A673 (cell line): Measurements from ENCODE around the gene ZNF205. TPM values are rescaled to one million over a fixed set of nuclear protein-coding genes. Genes with fewer than 3 reads are reported as not detected.

Experiments
- BruUV-seq: library from RNA; stranded (reverse); fragments of 400-500 nt; replicated peaks from 2 replicates; lab custom pipeline; 2021; lab: Mats Ljungman, UMichigan
- CTCF ChIA-PET: fragments of 300-600 bp; sonication (Branson Sonifier 250); formaldehyde crosslinking; loops from one replicate; lab custom pipeline; 2022; ENCODE audit warnings: antibody characterized with exemption; lab: Charles Lee
- POLR2A ChIA-PET: fragments of 300-600 bp; sonication (Branson Sonifier 250); formaldehyde crosslinking; loops from one replicate; lab custom pipeline; 2022; ENCODE audit warnings: antibody characterized with exemption; ENCODE audit not compliant: low non-redundant PET; lab: Charles Lee
- DNase-seq: peaks from one replicate; pipeline ENCODE4 v3.0.0-alpha.2; 2015; ENCODE audit warnings: low spot score
- H3K27ac ChIP-seq: fragments of 200-600 bp; sonication (generic); 2 replicates; pipeline ENCODE4 v1.5.1; 2016; ENCODE audit warnings: mixed run types, low read depth, mild to moderate bottlenecking, mixed read lengths, antibody characterized with exemption, low read length; ENCODE audit not compliant: poor library complexity, severe bottlenecking
- H3K27me3 ChIP-seq: fragments of 200-600 bp; sonication (generic); replicated peaks from 2 replicates; pipeline ENCODE4 v1.6.1; 2017; ENCODE audit warnings: mixed run types, low read depth, mild to moderate bottlenecking, mixed read lengths, antibody characterized with exemption, low read length; ENCODE audit not compliant: insufficient read depth, poor library complexity
- H3K36me3 ChIP-seq: fragments of 200-600 bp; sonication (generic); 2 replicates; pipeline ENCODE4 v1.6.1; 2016; ENCODE audit warnings: mixed run types, mild to moderate bottlenecking, mixed read lengths, antibody characterized with exemption, low read length; ENCODE audit not compliant: insufficient read depth, poor library complexity, severe bottlenecking
- H3K4me1 ChIP-seq: fragments of 200-600 bp; sonication (generic); 2 replicates; pipeline ENCODE4 v1.6.1; 2017; ENCODE audit warnings: mixed run types, mild to moderate bottlenecking, mixed read lengths, antibody characterized with exemption, low read length; ENCODE audit not compliant: insufficient read depth, poor library complexity, severe bottlenecking
- H3K4me3 ChIP-seq: fragments of 200-600 bp; sonication (generic); 2 replicates; pipeline ENCODE4 v1.5.1; 2016; ENCODE audit warnings: low read depth, mixed run types, mild to moderate bottlenecking, mixed read lengths, low read length; ENCODE audit not compliant: poor library complexity, severe bottlenecking
- H3K9me3 ChIP-seq: fragments of 200-600 bp; sonication (generic); 2 replicates; pipeline ENCODE4 v1.6.1; 2016; ENCODE audit warnings: mixed run types, low read depth, mild to moderate bottlenecking, mixed read lengths, antibody characterized with exemption, low read length; ENCODE audit not compliant: poor library complexity, severe bottlenecking
- CTCF ChIP-seq: fragments of 300-800, 200-600 bp; sonication (generic); conservative IDR thresholded peaks from 2 replicates; pipeline ENCODE4 v1.5.1; 2017; ENCODE audit warnings: low read depth, mild to moderate bottlenecking, antibody characterized with exemption, low read length, moderate library complexity, mixed read lengths
- EZH2 ChIP-seq: fragments of 200-600 bp; sonication (generic); IDR thresholded peaks from 2 replicates; pipeline ENCODE4 v1.6.1; 2017; ENCODE audit warnings: borderline replicate concordance, low read depth, mild to moderate bottlenecking, mixed read lengths, antibody characterized with exemption, low read length; ENCODE audit not compliant: poor library complexity, severe bottlenecking
- intact Hi-C: fragments of 100-400 bp; cut with micrococcal nuclease; formaldehyde crosslinking; loops from one replicate; pipeline ENCODE4 v1.10.0; 2022; ENCODE audit not compliant: unreplicated experiment
- total RNA-seq: library from RNA; stranded (reverse); gene quantifications from 2 replicates; pipeline ENCODE4 v1.2.3, GENCODE V29; 2021

ZNF205 gene
- total RNA-seq, 1 experiment from 2014 or later = 19.0 TPM

DNA sequence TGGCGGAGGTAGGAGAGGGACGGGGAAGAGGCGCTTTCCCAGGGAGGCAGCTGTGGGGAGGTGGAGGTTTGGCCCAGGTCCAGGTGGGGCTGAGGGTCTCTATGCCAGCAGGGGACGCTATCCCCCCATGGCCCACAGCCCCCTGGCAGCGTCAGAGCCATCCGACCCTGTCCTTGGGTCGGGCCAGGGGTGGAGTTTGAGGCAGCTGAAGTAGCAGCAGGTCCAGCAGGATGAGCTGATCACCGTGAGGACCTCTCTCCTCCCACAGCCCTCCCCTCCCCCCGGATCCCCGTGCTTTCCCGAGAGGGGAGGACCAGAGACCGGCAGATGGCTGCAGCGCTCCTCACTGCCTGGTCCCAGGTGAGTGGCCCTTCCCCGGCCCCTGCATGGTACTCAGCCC is 3.2 kb downstream of the ZNF205 start:
- CTCF ChIA-PET = interaction anchor here (3.2 kb wide), 1 partner anchor 14 kb away, joined by 10 read pairs; no protein-coding TSS in a partner anchor
- Histone ChIP-seq H3K4me1 (peaks cover 19% of the 10 kb centered on the region), H3K27ac (no peak overlapping the region), H3K4me3 (no peak overlapping the region), H3K9me3 (no peaks in the 10 kb centered on the region), H3K27me3 (no peaks in the 10 kb centered on the region), H3K36me3 (peaks cover 8% of the 10 kb centered on the region)
- TF ChIP-seq EZH2 = no peak
- no peak; the same call in 1 of the 2 replicates for TF ChIP-seq CTCF
- DNase-seq = no peak
- POLR2A ChIA-PET = no interaction called here
- no TSS peak for BruUV-seq
- intact Hi-C loops = no loop called here

DNA sequence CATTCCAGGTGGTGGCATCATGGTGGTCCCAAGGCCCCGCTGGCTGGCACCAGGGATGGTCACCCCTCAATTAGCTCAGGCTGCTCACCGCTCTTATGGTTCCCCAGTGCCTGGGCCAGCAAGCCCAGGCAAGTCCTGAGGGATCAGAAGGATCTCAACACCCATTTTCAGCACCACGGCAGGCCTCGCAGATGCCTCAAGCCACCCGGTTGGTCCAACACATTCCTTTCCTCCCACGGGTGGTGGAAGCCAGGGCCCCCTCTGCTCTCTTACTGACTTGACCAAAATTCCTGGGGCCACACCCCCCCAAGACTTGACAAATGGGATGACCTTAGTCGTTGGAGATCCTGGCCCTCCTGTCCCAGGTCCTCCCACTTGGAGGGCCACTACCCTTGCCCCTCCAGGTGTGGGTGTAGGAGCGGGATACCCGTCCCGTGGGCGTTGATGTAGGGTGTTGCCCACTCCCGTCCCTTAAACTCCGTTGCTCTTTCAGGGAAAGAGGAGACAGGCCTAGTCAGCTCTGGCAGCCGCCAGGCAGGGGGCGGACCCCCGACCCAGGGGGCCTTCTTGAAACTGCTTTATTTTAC is 5.9 kb downstream of the ZNF205 start:
- CTCF ChIA-PET = interaction anchor here (0.6 kb wide), 1 partner anchor 86 kb away, joined by 3 read pairs; no protein-coding TSS in a partner anchor
- intact Hi-C loops = no loop called here
- H3K36me3 ChIP-seq = peaks cover 8% of the 10 kb centered on the region
- no peak overlapping the region for H3K27ac ChIP-seq
- H3K9me3 ChIP-seq = no peaks in the 10 kb centered on the region
- no peak for DNase-seq
- H3K27me3 ChIP-seq = no peaks in the 10 kb centered on the region
- peaks cover 10% of the 10 kb centered on the region for H3K4me1 ChIP-seq
- no TSS peak for BruUV-seq
- TF ChIP-seq EZH2 (no peak), CTCF (no peak)
- POLR2A ChIA-PET = no interaction called here
- no peak overlapping the region for H3K4me3 ChIP-seq

GRCh38 chr16:3118846-3119245 is 6.5 kb downstream of the ZNF205 start:
- H3K36me3 ChIP-seq = peaks cover 8% of the 10 kb centered on the region
- intact Hi-C loops = no loop called here
- no peak overlapping the region for H3K27ac ChIP-seq
- DNase-seq = no peak
- ChIA-PET CTCF (interaction anchor here (0.6 kb wide), 1 partner anchor 87 kb away, joined by 3 read pairs; no protein-coding TSS in a partner anchor), POLR2A (no interaction called here)
- no peaks in the 10 kb centered on the region for H3K9me3 ChIP-seq
- TF ChIP-seq EZH2 (no peak), CTCF (no peak)
- no peak overlapping the region for H3K4me3 ChIP-seq
- H3K27me3 ChIP-seq = no peaks in the 10 kb centered on the region
- BruUV-seq = no TSS peak
- peaks cover 5% of the 10 kb centered on the region for H3K4me1 ChIP-seq
